ENCODE data around the gene OGFOD2.

DNA sequence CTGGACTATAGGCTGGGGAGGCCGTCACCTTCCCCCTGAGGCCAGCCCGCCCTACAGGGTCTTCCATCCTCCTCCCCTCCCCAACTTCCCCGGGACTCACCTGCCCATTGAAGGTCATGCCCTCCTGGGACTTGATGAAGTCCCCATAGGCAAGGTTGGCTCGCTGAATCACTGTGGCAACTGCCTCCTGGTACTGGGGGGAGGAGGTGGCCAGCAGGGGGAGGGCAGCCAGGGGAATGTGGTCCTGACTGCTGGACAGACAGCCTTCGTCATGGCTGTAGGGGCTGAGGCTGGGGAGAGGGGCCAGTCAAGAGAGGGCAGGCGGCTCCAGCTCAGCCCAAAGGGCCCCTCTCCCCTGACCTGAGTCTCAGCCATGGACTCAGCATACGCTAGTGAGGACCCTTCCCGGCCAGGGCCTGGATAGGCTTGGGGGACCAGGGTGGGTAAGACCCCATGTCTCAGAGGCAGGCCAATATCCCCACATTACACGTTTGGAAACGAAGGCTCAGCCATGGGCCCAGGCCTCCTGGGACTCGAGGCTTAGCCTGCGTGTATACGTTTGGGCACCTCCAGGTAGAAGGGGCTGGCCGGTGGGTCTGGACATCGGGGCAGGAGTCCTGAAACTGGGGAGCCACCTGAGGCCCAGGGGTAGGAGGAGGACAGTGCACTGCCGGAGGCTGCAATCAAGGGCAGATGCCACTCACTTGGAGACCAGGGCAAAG is 21.7 kb downstream of the OGFOD2 start:
- TF ChIP-seq EP300 (IDR thresholded peaks at IDR 0.05; ENCODE audit: low read length) (no peak), ZNF589 (CRISPR knock-in tag; IDR thresholded peaks at IDR 0.05; ENCODE audit: low read depth) (no peak)

Measured in K562 (cell line).